HEK293T (cell line): Measurements from ENCODE around the gene NAV2.

Experiments
- BHLHE40 ChIP-seq: fragments of 450-650 bp; IDR thresholded peaks from 2 replicates; pipeline ENCODE4 v1.6.1; 2016; ENCODE audit warnings: mild to moderate bottlenecking, moderate library complexity, borderline replicate concordance
- CTBP1 ChIP-seq: fragments of 450-650 bp; IDR thresholded peaks from 2 replicates; pipeline ENCODE4 v1.6.1; 2016; ENCODE audit warnings: borderline replicate concordance
- FOXM1 ChIP-seq: fragments of 450-650 bp; IDR thresholded peaks from 2 replicates; pipeline ENCODE4 v1.6.1; 2017; ENCODE audit warnings: mild to moderate bottlenecking, borderline replicate concordance
- SP1 ChIP-seq: fragments of 450-650 bp; IDR thresholded peaks from 2 replicates; pipeline ENCODE4 v1.6.1; 2017
- SUZ12 ChIP-seq: fragments of 450-650 bp; IDR thresholded peaks from 2 replicates; pipeline ENCODE4 v1.6.1; 2016; ENCODE audit warnings: mild to moderate bottlenecking
- TARDBP ChIP-seq: fragments of 450-650 bp; IDR thresholded peaks from 2 replicates; pipeline ENCODE4 v1.6.1; 2016
- TF ChIP-seq, protein P1 (sequence below): fragments of 450-650 bp; IDR thresholded peaks from 2 replicates; pipeline ENCODE4 v1.6.1; 2016

DNA sequence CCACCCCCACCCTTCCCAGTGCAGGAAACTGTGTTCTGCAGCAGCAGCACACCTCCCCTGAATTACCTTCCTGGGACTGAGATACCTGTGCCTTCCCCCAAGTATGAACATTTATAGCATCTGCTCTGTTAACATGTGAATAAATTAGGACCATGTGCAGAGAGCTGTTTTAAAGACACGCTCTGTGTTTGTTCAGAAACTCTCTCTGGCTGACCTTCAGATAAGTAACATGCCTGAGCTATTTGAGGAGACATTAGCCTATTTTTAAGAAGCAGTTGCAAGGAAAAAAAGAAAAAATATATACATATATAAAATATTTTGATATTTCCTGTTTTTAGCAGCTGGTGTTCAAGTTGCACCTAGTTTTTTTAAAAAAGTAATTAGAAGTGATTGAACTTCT lies 5.4 kb downstream of the NAV2 start:
- TF ChIP-seq BHLHE40 (no peak), SUZ12 (no peak), SP1 (no peak), FOXM1 (no peak), TARDBP (no peak), CTBP1 (no peak)
- TF ChIP-seq, protein P1, sequence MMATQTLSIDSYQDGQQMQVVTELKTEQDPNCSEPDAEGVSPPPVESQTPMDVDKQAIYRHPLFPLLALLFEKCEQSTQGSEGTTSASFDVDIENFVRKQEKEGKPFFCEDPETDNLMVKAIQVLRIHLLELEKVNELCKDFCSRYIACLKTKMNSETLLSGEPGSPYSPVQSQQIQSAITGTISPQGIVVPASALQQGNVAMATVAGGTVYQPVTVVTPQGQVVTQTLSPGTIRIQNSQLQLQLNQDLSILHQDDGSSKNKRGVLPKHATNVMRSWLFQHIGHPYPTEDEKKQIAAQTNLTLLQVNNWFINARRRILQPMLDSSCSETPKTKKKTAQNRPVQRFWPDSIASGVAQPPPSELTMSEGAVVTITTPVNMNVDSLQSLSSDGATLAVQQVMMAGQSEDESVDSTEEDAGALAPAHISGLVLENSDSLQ = no peak
